ENCODE data around the gene SMURF2. TPM values are rescaled to one million over a fixed set of nuclear protein-coding genes. Genes with fewer than 3 reads are reported as not detected.
"Not testable (repeated sequence)": the region's sequence is repeated elsewhere in the genome, so short reads cannot be mapped to it uniquely, and the experiment has no call there.

The SMURF2 gene
- total and polyA plus RNA-seq, 2 of the 4 experiments (the other 2 are of a cell fraction) = 131 to 774 TPM

DNA sequence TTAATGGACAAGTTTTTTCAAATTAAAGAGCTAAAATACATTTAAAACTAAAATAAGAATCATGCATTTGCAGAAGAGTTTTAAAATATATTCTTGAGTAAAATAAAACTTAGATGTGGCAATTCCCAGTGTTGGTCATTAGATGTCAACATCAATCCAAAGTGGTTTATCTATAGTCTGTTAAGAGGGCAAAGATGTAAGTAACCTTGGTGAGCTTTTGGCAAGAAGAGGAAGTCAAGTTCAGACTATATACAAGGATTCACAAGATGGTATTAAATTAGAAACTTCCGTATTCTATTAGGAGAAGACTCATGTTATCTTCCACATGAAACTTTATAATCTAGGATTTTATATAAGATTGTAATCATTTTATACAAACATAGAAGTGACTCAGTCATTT is 82.2 kb downstream of the SMURF2 start:
- POLR2A ChIA-PET (ENCODE audit: unreplicated experiment) = interaction anchor here (0.6 kb wide), 1 partner anchor 16 kb away, joined by 3 read pairs; no protein-coding TSS in a partner anchor
- Histone ChIP-seq H3K56ac (ENCODE audit: extremely low read depth, insufficient read depth, low read length) (no peak overlapping the region), H3K9ac (ENCODE audit: low read depth, low read length) (no peak overlapping the region), H4K5ac (ENCODE audit: low read depth, low read length) (no peak overlapping the region), H2BK20ac (ENCODE audit: low read depth, low read length) (no peak overlapping the region), H3K4me2 (ENCODE audit: low read depth, low read length) (no peak overlapping the region), H2AK5ac (ENCODE audit: low read depth, low read length) (no peak overlapping the region), H3K18ac (ENCODE audit: low read depth, low read length) (no peak overlapping the region), H3K4me3 (ENCODE audit: insufficient read depth, low read depth, low read length) (no peak overlapping the region), H4K20me1 (ENCODE audit: insufficient read depth, low read length) (peaks cover 80% of the 10 kb centered on the region), H3K23ac (ENCODE audit: low read depth, low read length) (no peak overlapping the region), H3K4ac (ENCODE audit: low read depth, low read length) (no peak overlapping the region), H3K14ac (replicated peaks; ENCODE audit: low read depth, low read length) (no peak overlapping the region), H2AFZ (replicated peaks; ENCODE audit: low read length, poor library complexity) (no peak overlapping the region), H3K36me3 (ENCODE audit: control insufficient read depth, insufficient read depth, low read length) (peaks cover 51% of the 10 kb centered on the region), H3K4me1 (ENCODE audit: control insufficient read depth, insufficient read depth, low read length) (0 out of 2 replicates have a peak, but pooled peaks cover 4% of the 10 kb centered on the region), H2BK15ac (ENCODE audit: low read depth, low read length) (no peak overlapping the region), H3K27ac (ENCODE audit: insufficient read depth, low read length) (no peak overlapping the region), H4K91ac (ENCODE audit: insufficient read depth, low read depth, low read length) (no peak overlapping the region), H3K27me3 (ENCODE audit: control insufficient read depth, insufficient read depth, low read length) (no peaks in the 10 kb centered on the region), H3K9me3 (ENCODE audit: control insufficient read depth, insufficient read depth, low read length) (no peaks in the 10 kb centered on the region), H4K8ac (ENCODE audit: low read depth in 2 of 2, low read length in 2 of 2) (peak overlapping the region in 1 of 2 experiments; percentile 37; a peak in 1 of 4 replicates), H2BK5ac (ENCODE audit: low read depth, low read length, poor library complexity, severe bottlenecking) (no peak overlapping the region), H2BK120ac (ENCODE audit: low read depth, low read length) (no peak overlapping the region), H3K9me1 (ENCODE audit: insufficient read depth, low read length) (peaks cover 3% of the 10 kb centered on the region), H2AK9ac (replicated peaks; ENCODE audit: low read depth, low read length, poor library complexity) (no peak overlapping the region), H3K79me1 (ENCODE audit: low read depth in 1 of 2, low read length in 2 of 2) (peaks cover 38 to 75% of the 10 kb centered on the region in 2 experiments)
- DNase-seq (no peak), ATAC-seq (ENCODE audit: low read depth) (no peak)
- TF ChIP-seq CEBPB (IDR thresholded peaks at IDR 0.05; ENCODE audit: low read depth, low read length) = no peak
- no peak for TF ChIP-seq MAZ (IDR thresholded peaks at IDR 0.05; ENCODE audit: borderline replicate concordance, low read depth, low read length)
- WGBS, 2 experiments (ENCODE audit: extremely low coverage in 2 of 2, insufficient read length in 1 of 2) = no CpG with 5 or more reads among the region's 1 CpG
- in situ Hi-C loops (cut with MboI; ENCODE audit: low sequenced_read_pairs) (no loop called here), intact Hi-C loops (cut with micrococcal nuclease) (no loop called here), dilution Hi-C loops (cut with HindIII; ENCODE audit: low sequenced_read_pairs, unreplicated experiment) (no loop called here)
- no TSS peak for BruUV-seq (replicated peaks)
- CTCF ChIA-PET = interaction anchor here (1.4 kb wide), 1 partner anchor 23 kb away, joined by 4 read pairs; no protein-coding TSS in a partner anchor

DNA sequence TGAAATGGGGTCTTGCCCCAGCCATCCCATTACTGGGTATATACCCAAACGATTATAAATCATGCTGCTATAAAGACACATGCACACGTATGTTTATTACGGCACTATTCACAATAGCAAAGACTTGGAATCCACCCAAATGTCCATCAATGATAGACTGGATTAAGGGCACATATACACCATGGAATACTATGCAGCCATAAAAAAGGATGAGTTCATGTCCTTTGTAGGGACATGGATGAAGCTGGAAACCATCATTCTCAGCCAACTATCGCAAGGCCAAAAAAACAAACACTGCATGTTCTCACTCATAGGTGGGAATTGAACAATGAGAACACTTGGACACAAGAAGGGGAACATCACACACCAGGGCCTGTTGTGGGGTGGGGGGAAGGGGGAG is 85.1 kb downstream of the SMURF2 start:
- H4K91ac ChIP-seq (ENCODE audit: insufficient read depth, low read depth, low read length); H3K27me3 ChIP-seq (ENCODE audit: control insufficient read depth, insufficient read depth, low read length); H2AK9ac ChIP-seq (replicated peaks; ENCODE audit: low read depth, low read length, poor library complexity); H3K56ac ChIP-seq (ENCODE audit: extremely low read depth, insufficient read depth, low read length); ATAC-seq (ENCODE audit: low read depth); DNase-seq; H3K4me1 ChIP-seq (ENCODE audit: control insufficient read depth, insufficient read depth, low read length); H2AK5ac ChIP-seq (ENCODE audit: low read depth, low read length); BruUV-seq (replicated peaks); POLR2A ChIA-PET (ENCODE audit: unreplicated experiment); dilution Hi-C loops (cut with HindIII; ENCODE audit: low sequenced_read_pairs, unreplicated experiment); H4K5ac ChIP-seq (ENCODE audit: low read depth, low read length); intact Hi-C loops (cut with micrococcal nuclease); H3K27ac ChIP-seq (ENCODE audit: insufficient read depth, low read length); H2BK120ac ChIP-seq (ENCODE audit: low read depth, low read length); H2BK15ac ChIP-seq (ENCODE audit: low read depth, low read length); H3K9me3 ChIP-seq (ENCODE audit: control insufficient read depth, insufficient read depth, low read length); H3K18ac ChIP-seq (ENCODE audit: low read depth, low read length); H2BK5ac ChIP-seq (ENCODE audit: low read depth, low read length, poor library complexity, severe bottlenecking); H3K14ac ChIP-seq (replicated peaks; ENCODE audit: low read depth, low read length); H3K4me3 ChIP-seq (ENCODE audit: insufficient read depth, low read depth, low read length); H3K4me2 ChIP-seq (ENCODE audit: low read depth, low read length); in situ Hi-C loops (cut with MboI; ENCODE audit: low sequenced_read_pairs); CTCF ChIA-PET; H4K8ac ChIP-seq (ENCODE audit: low read depth in 2 of 2, low read length in 2 of 2); H2BK20ac ChIP-seq (ENCODE audit: low read depth, low read length); H3K23ac ChIP-seq (ENCODE audit: low read depth, low read length); H3K4ac ChIP-seq (ENCODE audit: low read depth, low read length); H3K9ac ChIP-seq (ENCODE audit: low read depth, low read length); H2AFZ ChIP-seq (replicated peaks; ENCODE audit: low read length, poor library complexity); H3K9me1 ChIP-seq (ENCODE audit: insufficient read depth, low read length): not testable (repeated sequence)
- no CpG with 5 or more reads among the region's 4 CpGs for WGBS, 2 experiments (ENCODE audit: extremely low coverage in 2 of 2, insufficient read length in 1 of 2)
- H3K36me3 ChIP-seq (ENCODE audit: control insufficient read depth, insufficient read depth, low read length) = peaks cover 44% of the 10 kb centered on the region
- H4K20me1 ChIP-seq (ENCODE audit: insufficient read depth, low read length) = peaks cover 83% of the 10 kb centered on the region
- peaks cover 32 to 66% of the 10 kb centered on the region in 2 experiments for H3K79me1 ChIP-seq (ENCODE audit: low read depth in 1 of 2, low read length in 2 of 2)

All from IMR-90 (cell line).